Lower lobe of right lung (tissue), 2 donors: Measurements from ENCODE around the gene NSD2. TPM values are rescaled to one million over a fixed set of nuclear protein-coding genes. Genes with fewer than 3 reads are reported as not detected.

Source experiments
- ATAC-seq, 2 donors: fragments of 200-7000 bp; cut with Tn5 transposase; one replicate each; pipeline ENCODE4 v1.9.1; 2020 to 2022; ENCODE audit warnings: mild to moderate bottlenecking in 2 of 2, moderate library complexity in 2 of 2
- DNase-seq: peaks from one replicate; pipeline ENCODE4 v3.0.0-alpha.2; 2020
- H3K27ac ChIP-seq: fragments of 200-600 bp; one replicate; pipeline ENCODE4 v1.8.0; 2022
- H3K27me3 ChIP-seq: fragments of 200-600 bp; one replicate; pipeline ENCODE4 v1.8.0; 2022; ENCODE audit warnings: low read depth
- H3K36me3 ChIP-seq: fragments of 200-600 bp; one replicate; pipeline ENCODE4 v1.8.0; 2022; ENCODE audit warnings: mild to moderate bottlenecking
- H3K4me1 ChIP-seq: fragments of 200-600 bp; one replicate; pipeline ENCODE4 v1.8.0; 2022
- H3K4me3 ChIP-seq: fragments of 200-600 bp; one replicate; pipeline ENCODE4 v1.8.0; 2022; ENCODE audit warnings: mild to moderate bottlenecking
- H3K9me3 ChIP-seq: fragments of 200-600 bp; one replicate; pipeline ENCODE4 v1.8.0; 2022
- intact Hi-C: fragments of 100-400 bp; cut with DNase I; formaldehyde crosslinking; loops from one replicate; pipeline ENCODE4 v1.11.0; 2022
- total RNA-seq: library from RNA; stranded (reverse); fragmentation: NEBNext Ultra II Directional; extraction: Animal tissue kit (Norgen Biotek cat#: 25700); gene quantifications from one replicate; pipeline ENCODE4 v1.2.1, GENCODE V29; 2021
- TF ChIP-seq, protein P1 (sequence below): fragments of 200-600 bp; IDR thresholded peaks from one replicate; pipeline ENCODE4 v1.8.0; 2022; ENCODE audit warnings: antibody characterized with exemption, mild to moderate bottlenecking
- donor health status: DM: no; HTN: yes; CAD: no; lungs with severe emphysema.

The NSD2 gene
- total RNA-seq, 1 donor from 2014 or later: 52.9 TPM

DNA sequence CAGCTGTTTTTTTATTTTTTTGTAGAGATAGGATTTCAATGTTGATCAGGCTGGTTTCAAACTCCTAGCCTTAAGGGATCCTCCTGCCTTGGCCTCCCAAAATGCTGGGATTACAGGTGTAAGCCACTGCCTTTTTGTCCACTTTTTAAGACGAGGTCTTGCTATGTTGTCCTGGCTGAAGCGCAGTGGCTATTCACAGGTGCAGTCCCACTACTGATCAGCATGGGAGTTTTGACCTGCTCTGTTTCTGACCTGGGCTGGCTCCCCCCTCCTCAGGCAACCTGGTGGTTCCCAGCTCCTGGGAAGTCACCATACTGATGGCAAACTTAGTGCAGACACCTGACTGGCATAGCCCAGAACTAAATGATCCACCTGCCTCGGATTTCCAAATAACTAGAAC, 2.3 kb upstream of the NSD2 start:
- no peak overlapping the region for H3K27ac ChIP-seq

DNA sequence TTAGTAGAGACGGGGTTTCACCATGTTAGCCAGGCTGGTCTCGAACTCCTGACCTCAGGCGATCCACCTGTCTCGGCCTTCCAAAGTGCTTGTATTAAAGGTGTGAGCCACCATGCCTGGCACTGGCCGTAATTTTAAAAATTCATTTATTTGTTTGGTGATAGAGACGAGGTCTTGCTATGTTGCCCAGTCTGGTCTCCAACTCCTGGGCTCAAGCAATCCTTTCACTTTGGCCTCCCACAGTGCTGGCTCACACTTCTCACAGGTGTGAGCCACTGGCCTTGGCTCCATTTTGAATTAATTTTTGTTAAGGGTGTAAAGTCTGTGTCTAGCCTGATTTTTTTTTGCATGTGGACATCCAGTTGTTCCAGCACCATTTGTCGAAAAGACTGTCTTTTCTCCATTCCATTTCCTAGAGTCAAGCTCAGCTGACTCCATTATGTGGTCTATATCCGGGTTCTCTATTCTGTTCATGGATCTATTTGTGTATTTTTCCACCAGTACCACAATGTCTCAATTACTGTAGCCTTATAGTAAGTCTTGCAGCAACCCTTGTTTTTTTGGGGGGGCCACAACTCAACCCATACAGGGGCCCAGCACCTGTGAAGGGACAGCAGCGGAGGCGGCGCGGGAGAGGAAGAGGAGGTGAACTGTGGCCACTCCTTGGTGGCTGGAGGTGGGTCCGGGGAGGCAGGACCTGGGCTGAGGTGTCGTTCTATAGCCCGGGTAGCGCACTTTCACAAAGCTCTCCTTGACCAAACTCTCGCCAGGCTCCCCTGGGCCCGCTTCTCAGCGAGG, 1.5 kb upstream of the NSD2 start:
- H3K27me3 ChIP-seq: peaks cover under 1% of the 10 kb centered on the region
- intact Hi-C loops: no loop called here
- ATAC-seq: peak; percentile 8 to 46
- H3K9me3 ChIP-seq: no peaks in the 10 kb centered on the region
- H3K4me1 ChIP-seq: peaks cover 18% of the 10 kb centered on the region
- peak overlapping the region; percentile 99 for H3K27ac ChIP-seq
- H3K36me3 ChIP-seq: no peaks in the 10 kb centered on the region
- no peak for DNase-seq
- TF ChIP-seq, protein P1, sequence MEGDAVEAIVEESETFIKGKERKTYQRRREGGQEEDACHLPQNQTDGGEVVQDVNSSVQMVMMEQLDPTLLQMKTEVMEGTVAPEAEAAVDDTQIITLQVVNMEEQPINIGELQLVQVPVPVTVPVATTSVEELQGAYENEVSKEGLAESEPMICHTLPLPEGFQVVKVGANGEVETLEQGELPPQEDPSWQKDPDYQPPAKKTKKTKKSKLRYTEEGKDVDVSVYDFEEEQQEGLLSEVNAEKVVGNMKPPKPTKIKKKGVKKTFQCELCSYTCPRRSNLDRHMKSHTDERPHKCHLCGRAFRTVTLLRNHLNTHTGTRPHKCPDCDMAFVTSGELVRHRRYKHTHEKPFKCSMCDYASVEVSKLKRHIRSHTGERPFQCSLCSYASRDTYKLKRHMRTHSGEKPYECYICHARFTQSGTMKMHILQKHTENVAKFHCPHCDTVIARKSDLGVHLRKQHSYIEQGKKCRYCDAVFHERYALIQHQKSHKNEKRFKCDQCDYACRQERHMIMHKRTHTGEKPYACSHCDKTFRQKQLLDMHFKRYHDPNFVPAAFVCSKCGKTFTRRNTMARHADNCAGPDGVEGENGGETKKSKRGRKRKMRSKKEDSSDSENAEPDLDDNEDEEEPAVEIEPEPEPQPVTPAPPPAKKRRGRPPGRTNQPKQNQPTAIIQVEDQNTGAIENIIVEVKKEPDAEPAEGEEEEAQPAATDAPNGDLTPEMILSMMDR: no peak
- peak overlapping the region; percentile 82 for H3K4me3 ChIP-seq

More for the DNA sequence above, 2.3 kb upstream of the NSD2 start:
- intact Hi-C loops: no loop called here
- H3K9me3 ChIP-seq: no peaks in the 10 kb centered on the region
- no peak for ATAC-seq
- H3K4me1 ChIP-seq: peaks cover 18% of the 10 kb centered on the region
- H3K4me3 ChIP-seq: no peak overlapping the region
- H3K27me3 ChIP-seq: peaks cover 5% of the 10 kb centered on the region
- TF ChIP-seq, protein P1: no peak
- no peak for DNase-seq
- H3K36me3 ChIP-seq: no peaks in the 10 kb centered on the region

- H3K4me3 ChIP-seq: peak overlapping the region; percentile 82
- TF ChIP-seq, protein P1: no peak
- peak; percentile 88 to 90 for ATAC-seq
- no peaks in the 10 kb centered on the region for H3K36me3 ChIP-seq
- intact Hi-C loops: no loop called here
- H3K27ac ChIP-seq: peak overlapping the region; percentile 99
- no peaks in the 10 kb centered on the region for H3K9me3 ChIP-seq
- DNase-seq: peak; percentile 94
- no peaks in the 10 kb centered on the region for H3K27me3 ChIP-seq
- peaks cover 18% of the 10 kb centered on the region for H3K4me1 ChIP-seq
Observed at GRCh38 chr4:1870328-1870577, 940 bp upstream of the NSD2 start.

- TF ChIP-seq, protein P1: no peak
- H3K9me3 ChIP-seq: no peaks in the 10 kb centered on the region
- no peaks in the 10 kb centered on the region for H3K36me3 ChIP-seq
- DNase-seq: no peak
- H3K4me3 ChIP-seq: peak overlapping the region; percentile 68
- intact Hi-C loops: no loop called here
- H3K4me1 ChIP-seq: peaks cover 18% of the 10 kb centered on the region
- peak overlapping the region; percentile 80 for H3K27ac ChIP-seq
- peak in 1 of 2 donors; percentile 0 for ATAC-seq
- H3K27me3 ChIP-seq: no peaks in the 10 kb centered on the region
Observed at GRCh38 chr4:1871471-1872021, 353 bp downstream of the NSD2 start.

- Histone ChIP-seq H3K27me3 (no peaks in the 10 kb centered on the region), H3K27ac (peak overlapping the region; percentile 13), H3K4me1 (peaks cover 18% of the 10 kb centered on the region), H3K36me3 (no peaks in the 10 kb centered on the region), H3K9me3 (no peaks in the 10 kb centered on the region), H3K4me3 (peak overlapping the region; percentile 68)
- no peak for DNase-seq
- TF ChIP-seq, protein P1: no peak
- intact Hi-C loops: no loop called here
- ATAC-seq: no peak
Observed at GRCh38 chr4:1872870-1873269, 1.7 kb downstream of the NSD2 start.
